Peyer's patch (tissue), 4 donors: ENCODE measurements around the gene CAND2. TPM values are rescaled to one million over a fixed set of nuclear protein-coding genes. Genes with fewer than 3 reads are reported as not detected.

Source experiments
- DNase-seq, 3 donors: peaks; one replicate each; pipeline ENCODE4 v3.0.0-alpha.2; 2017 to 2019
- H3K27ac ChIP-seq, 4 donors: fragments of 200-600 bp; sonication (generic); one replicate each; pipeline ENCODE4 v1.5.1; 2016 to 2019
- H3K27me3 ChIP-seq, 2 donors: fragments of 200-600 bp; sonication (generic); one replicate each; pipeline ENCODE4 v1.5.1; 2019
- H3K36me3 ChIP-seq, 3 donors: fragments of 200-600 bp; sonication (generic); one replicate each; pipeline ENCODE4 v1.5.1; 2016 to 2019
- H3K4me1 ChIP-seq, 4 donors: fragments of 200-600 bp; sonication (generic); one replicate each; pipeline ENCODE4 v1.5.1; 2016 to 2019
- H3K4me3 ChIP-seq, 4 donors: fragments of 200-600 bp; sonication (generic); 1 replicate in 3 of 4; 2 replicates in 1 of 4; pipeline ENCODE4 v1.5.1; 2016 to 2019; ENCODE audit warnings: mild to moderate bottlenecking in 1 of 4
- H3K9me3 ChIP-seq, 4 donors: fragments of 200-600 bp; sonication (generic); one replicate each; pipeline ENCODE4 v1.5.1; 2016 to 2019; ENCODE audit warnings: mild to moderate bottlenecking in 1 of 4
- CTCF ChIP-seq, 6 experiments: fragments of 450-650 bp in 4 of 6; fragments of 200-600 bp in 2 of 6; sonication (generic) in 1 of 6; IDR thresholded peaks; one replicate each; pipeline ENCODE4 v1.5.1; 2017 to 2019; ENCODE audit warnings: antibody characterized with exemption in 6 of 6, mild to moderate bottlenecking in 3 of 6, moderate library complexity in 1 of 6
- POLR2A ChIP-seq, 2 donors: fragments of 450-650 bp; IDR thresholded peaks; one replicate each; pipeline ENCODE4 v1.5.1; 2017; ENCODE audit warnings: antibody characterized with exemption in 2 of 2, mild to moderate bottlenecking in 2 of 2, moderate library complexity in 2 of 2
- total RNA-seq, 4 donors: library from RNA; depleted of rRNA; stranded (reverse); fragments of >200 nt; gene quantifications; one replicate each; pipeline ENCODE4 v1.1.0, GENCODE V29; 2016

CAND2 gene
- total RNA-seq, 4 donors from 2014 or later = 1.4 to 4.1 (median 2.1) TPM

GRCh38 chr3:12752102-12752501 lies 44.4 kb upstream of the CAND2 start:
- Histone ChIP-seq H3K4me1 (peaks cover 0 to 5% (median 0%) of the 10 kb centered on the region in 4 donors), H3K27ac (no peak overlapping the region), H3K36me3 (no peaks in the 10 kb centered on the region), H3K27me3 (no peaks in the 10 kb centered on the region), H3K9me3 (no peaks in the 10 kb centered on the region), H3K4me3 (no peak overlapping the region)
- DNase-seq = no peak
- TF ChIP-seq POLR2A (IDR thresholded peaks at IDR 0.05) (no peak), CTCF (IDR thresholded peaks at IDR 0.05) (no peak)

GRCh38 chr3:12752809-12753208 lies 43.7 kb upstream of the CAND2 start:
- no peak overlapping the region for H3K27ac ChIP-seq
- no peak overlapping the region for H3K4me3 ChIP-seq
- TF ChIP-seq POLR2A (IDR thresholded peaks at IDR 0.05) (no peak), CTCF (IDR thresholded peaks at IDR 0.05) (no peak)
- no peak for DNase-seq
- H3K27me3 ChIP-seq = no peaks in the 10 kb centered on the region
- H3K4me1 ChIP-seq = peaks cover 0 to 5% (median 0%) of the 10 kb centered on the region in 4 donors
- H3K9me3 ChIP-seq = no peaks in the 10 kb centered on the region
- no peaks in the 10 kb centered on the region for H3K36me3 ChIP-seq

- DNase-seq = no peak
- Histone ChIP-seq H3K4me1 (peaks cover 0 to 5% (median 2%) of the 10 kb centered on the region in 4 donors), H3K27me3 (no peaks in the 10 kb centered on the region), H3K36me3 (no peaks in the 10 kb centered on the region), H3K27ac (no peak overlapping the region), H3K9me3 (no peaks in the 10 kb centered on the region), H3K4me3 (no peak overlapping the region)
- TF ChIP-seq POLR2A (IDR thresholded peaks at IDR 0.05) (no peak), CTCF (IDR thresholded peaks at IDR 0.05) (no peak)
Observed at GRCh38 chr3:12753275-12754028, 43.0 kb upstream of the CAND2 start.

- Histone ChIP-seq H3K27me3 (no peaks in the 10 kb centered on the region), H3K36me3 (no peaks in the 10 kb centered on the region), H3K4me3 (no peak overlapping the region), H3K27ac (no peak overlapping the region), H3K9me3 (no peaks in the 10 kb centered on the region), H3K4me1 (peaks cover 0 to 6% (median 2%) of the 10 kb centered on the region in 4 donors)
- TF ChIP-seq CTCF (IDR thresholded peaks at IDR 0.05) (no peak), POLR2A (IDR thresholded peaks at IDR 0.05) (no peak)
- DNase-seq = no peak
Observed at GRCh38 chr3:12754313-12754712, 42.2 kb upstream of the CAND2 start.

GRCh38 chr3:12755754-12756153 lies 40.7 kb upstream of the CAND2 start:
- TF ChIP-seq CTCF (IDR thresholded peaks at IDR 0.05) (no peak), POLR2A (IDR thresholded peaks at IDR 0.05) (no peak)
- no peaks in the 10 kb centered on the region for H3K27me3 ChIP-seq
- no peak overlapping the region for H3K4me3 ChIP-seq
- H3K27ac ChIP-seq = no peak overlapping the region
- DNase-seq = no peak
- no peaks in the 10 kb centered on the region for H3K9me3 ChIP-seq
- peaks cover 0 to 6% (median 0%) of the 10 kb centered on the region in 4 donors for H3K4me1 ChIP-seq
- H3K36me3 ChIP-seq = no peaks in the 10 kb centered on the region
